Activated naive CD4-positive, alpha-beta T cell treated with anti-CD3 and anti-CD28 coated beads, Interleukin-2, amount 10 ng/mL, durations not matched to agents 7 days and 5 days (primary cell): Measurements from ENCODE around the gene DNLZ.
A peak's percentile ranks its signal among the peaks of the same experiment; 100 is the strongest.
"Not testable (repeated sequence)": the region's sequence is repeated elsewhere in the genome, so short reads cannot be mapped to it uniquely, and the experiment has no call there.

Experiments used
- CTCF ChIA-PET: fragments of 350-600 bp; sonication (Branson Sonifier 250); formaldehyde crosslinking; loops from one replicate; lab custom pipeline; 2021; ENCODE audit warnings: antibody characterized with exemption; lab: Charles Lee
- DNase-seq: peaks from one replicate; pipeline ENCODE4 v3.0.0-alpha.2; 2020
- H3K27ac Mint-ChIP-seq: one replicate; pipeline ENCODE4 v1.8.0; 2021; ENCODE audit warnings: mild to moderate bottlenecking, moderate library complexity, mixed read lengths
- H3K27me3 Mint-ChIP-seq: one replicate; pipeline ENCODE4 v1.8.0; 2021; ENCODE audit warnings: mild to moderate bottlenecking, mixed read lengths
- H3K36me3 Mint-ChIP-seq: one replicate; pipeline ENCODE4 v1.8.0; 2021; ENCODE audit warnings: mixed read lengths
- H3K4me1 Mint-ChIP-seq: one replicate; pipeline ENCODE4 v1.8.0; 2021; ENCODE audit warnings: mixed read lengths
- H3K4me3 Mint-ChIP-seq: one replicate; pipeline ENCODE4 v1.8.0; 2021; ENCODE audit warnings: mild to moderate bottlenecking, moderate library complexity, mixed read lengths
- H3K9me3 Mint-ChIP-seq: one replicate; pipeline ENCODE4 v1.8.0; 2021; ENCODE audit warnings: mixed read lengths

Gene DNLZ

DNA sequence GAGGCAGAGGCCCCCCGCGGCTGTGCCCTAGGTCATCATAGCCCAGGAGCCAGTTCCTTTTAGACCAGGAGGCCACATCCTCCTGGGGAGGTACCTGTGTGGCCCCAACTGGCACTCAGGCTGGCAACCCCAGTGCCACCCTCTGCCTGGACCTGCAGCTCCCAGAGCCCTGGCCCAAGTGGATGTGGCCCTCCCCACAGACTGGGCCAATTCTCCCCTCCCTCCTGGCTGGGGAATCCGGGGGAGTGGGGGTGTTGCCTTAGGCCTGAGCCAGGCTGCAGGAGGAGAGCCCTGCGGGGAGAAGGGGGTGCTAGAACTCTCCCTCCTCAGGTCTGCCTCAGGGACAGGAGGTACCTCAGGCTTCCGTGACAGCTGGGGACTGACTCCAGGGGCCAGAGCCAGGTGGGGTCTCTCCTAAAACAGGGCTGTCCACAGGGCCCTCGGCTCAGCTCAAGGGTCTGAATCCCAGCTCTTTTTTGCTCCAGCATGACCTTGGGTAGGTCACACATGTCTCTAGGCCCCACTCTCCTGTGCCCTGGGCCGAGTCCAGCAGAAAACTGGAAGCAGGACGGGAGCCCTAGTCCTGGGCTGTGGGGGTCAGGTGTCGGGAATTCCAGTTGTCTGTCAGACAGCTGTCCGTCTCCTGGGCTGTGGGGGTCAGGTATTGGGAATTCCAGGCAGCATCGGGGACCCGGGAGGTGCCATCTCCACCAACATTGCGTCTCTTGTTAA, 9.6 kb downstream of the DNLZ start:
- DNase-seq = no peak
- Mint-ChIP-seq H3K27ac (no peak overlapping the region), H3K27me3 (no peaks in the 10 kb centered on the region), H3K9me3 (no peaks in the 10 kb centered on the region), H3K4me3 (no peak overlapping the region), H3K36me3 (no peaks in the 10 kb centered on the region), H3K4me1 (no peaks in the 10 kb centered on the region)
- CTCF ChIA-PET = interaction anchor here (1.6 kb wide), 1 partner anchor 10 kb away, joined by 5 read pairs; the partner anchor contains the start of gene DNLZ

DNA sequence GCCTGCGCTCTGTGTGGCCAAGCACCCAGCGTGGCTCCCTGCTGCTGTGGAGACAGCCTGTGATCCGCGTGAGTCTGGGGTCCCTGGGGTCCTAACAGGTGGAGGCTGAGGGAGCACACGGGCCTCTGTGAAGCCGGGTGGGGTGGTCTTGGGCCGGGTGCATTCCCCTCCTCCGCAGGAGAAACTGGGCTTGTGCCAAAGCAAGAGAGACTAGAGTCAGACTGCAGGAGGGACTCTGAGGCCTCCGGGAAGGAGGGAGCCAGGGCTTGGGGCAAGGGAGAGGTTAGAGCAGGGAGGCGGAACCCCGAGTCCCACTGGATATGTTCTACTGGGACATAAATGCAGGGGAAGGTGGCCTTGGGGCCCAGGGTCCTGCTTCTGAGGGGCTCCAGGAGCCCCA, 10.5 kb downstream of the DNLZ start:
- no peaks in the 10 kb centered on the region for H3K9me3 Mint-ChIP-seq
- CTCF ChIA-PET = no interaction called here
- H3K27me3 Mint-ChIP-seq = no peaks in the 10 kb centered on the region
- H3K4me1 Mint-ChIP-seq = no peaks in the 10 kb centered on the region
- no peaks in the 10 kb centered on the region for H3K36me3 Mint-ChIP-seq
- DNase-seq = no peak
- H3K4me3 Mint-ChIP-seq = no peak overlapping the region
- no peak overlapping the region for H3K27ac Mint-ChIP-seq

DNA sequence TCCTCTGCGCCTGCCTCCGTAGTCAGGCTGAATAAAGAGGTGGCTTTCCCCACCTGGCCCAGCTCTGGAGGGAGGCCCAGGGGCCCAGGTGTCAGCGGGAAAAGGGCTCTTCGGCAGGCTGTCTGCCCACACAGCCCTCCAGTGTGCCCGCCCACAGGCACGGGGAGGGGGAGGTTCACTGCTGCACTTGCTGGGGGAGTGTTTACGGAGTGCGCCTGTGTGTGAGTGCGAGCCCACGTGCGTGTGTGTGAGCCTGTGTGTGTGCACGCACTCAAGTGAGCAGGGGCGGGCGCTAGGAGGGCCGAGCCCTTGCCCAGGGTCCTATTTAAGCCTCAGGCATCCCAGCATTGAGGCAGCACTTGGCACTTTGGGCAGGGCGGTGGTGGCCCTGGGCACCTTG, 10.9 kb downstream of the DNLZ start:
- H3K4me3 Mint-ChIP-seq = no peak overlapping the region
- H3K27me3 Mint-ChIP-seq = no peaks in the 10 kb centered on the region
- CTCF ChIA-PET = no interaction called here
- H3K27ac Mint-ChIP-seq = no peak overlapping the region
- H3K9me3 Mint-ChIP-seq = no peaks in the 10 kb centered on the region
- H3K4me1 Mint-ChIP-seq = no peaks in the 10 kb centered on the region
- no peak for DNase-seq
- H3K36me3 Mint-ChIP-seq = no peaks in the 10 kb centered on the region

DNA sequence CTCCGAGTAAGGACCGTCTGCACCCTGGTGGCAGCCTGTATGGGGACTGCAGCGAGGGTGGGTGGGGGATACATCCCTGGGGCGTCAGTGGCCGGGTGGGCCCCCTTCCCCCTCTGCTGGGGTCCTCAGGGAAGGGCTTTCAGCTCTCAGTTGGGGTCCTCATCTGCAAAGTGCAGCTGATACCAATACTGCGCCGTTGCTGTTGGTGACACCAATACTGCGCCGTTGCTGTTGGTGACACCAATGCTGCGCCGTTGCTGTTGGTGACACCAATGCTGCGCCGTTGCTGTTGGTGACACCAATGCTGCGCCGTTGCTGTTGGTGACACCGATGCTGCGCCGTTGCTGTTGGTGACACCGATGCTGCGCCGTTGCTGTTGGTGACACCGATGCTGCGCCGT, 11.7 kb downstream of the DNLZ start:
- peak overlapping the region; percentile 44 for H3K4me3 Mint-ChIP-seq
- H3K27me3 Mint-ChIP-seq = not testable (repeated sequence)

DNA sequence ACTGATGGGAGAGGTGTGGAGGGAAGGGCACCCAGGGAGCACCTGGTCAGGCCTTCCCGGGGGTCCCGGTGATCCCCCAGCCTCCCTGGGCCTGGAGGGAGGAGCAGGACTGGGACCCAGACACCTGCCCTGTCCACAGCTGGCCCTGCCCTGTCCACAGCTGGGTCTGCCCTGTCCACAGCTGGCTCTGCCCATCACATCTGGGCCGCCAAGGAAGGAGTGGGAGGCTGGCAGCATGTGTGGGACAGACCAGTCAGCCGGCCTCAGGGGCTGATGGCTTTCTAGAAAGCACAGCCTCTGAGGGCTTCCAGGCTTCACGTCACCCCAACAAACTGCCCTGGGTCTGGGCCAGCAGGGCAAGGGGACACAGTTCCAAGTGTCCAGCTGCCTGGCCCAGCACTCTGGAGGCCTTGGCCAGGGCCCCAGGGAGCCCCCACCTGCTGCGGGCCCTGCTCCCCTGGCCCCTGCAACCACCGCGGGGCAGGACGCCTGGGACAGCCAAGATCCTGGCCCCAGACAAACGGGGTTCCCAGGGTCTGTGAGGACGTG, 12.2 kb downstream of the DNLZ start:
- no peaks in the 10 kb centered on the region for H3K4me1 Mint-ChIP-seq
- no peak overlapping the region for H3K4me3 Mint-ChIP-seq
- H3K27ac Mint-ChIP-seq = no peak overlapping the region
- H3K36me3 Mint-ChIP-seq = no peaks in the 10 kb centered on the region
- DNase-seq = no peak
- CTCF ChIA-PET = no interaction called here
- no peaks in the 10 kb centered on the region for H3K27me3 Mint-ChIP-seq
- H3K9me3 Mint-ChIP-seq = no peaks in the 10 kb centered on the region

More for the DNA sequence above, 11.7 kb downstream of the DNLZ start:
- H3K9me3 Mint-ChIP-seq, CTCF ChIA-PET, H3K36me3 Mint-ChIP-seq, H3K4me1 Mint-ChIP-seq, H3K27ac Mint-ChIP-seq: not testable (repeated sequence)
- DNase-seq = peak; percentile 43

DNA sequence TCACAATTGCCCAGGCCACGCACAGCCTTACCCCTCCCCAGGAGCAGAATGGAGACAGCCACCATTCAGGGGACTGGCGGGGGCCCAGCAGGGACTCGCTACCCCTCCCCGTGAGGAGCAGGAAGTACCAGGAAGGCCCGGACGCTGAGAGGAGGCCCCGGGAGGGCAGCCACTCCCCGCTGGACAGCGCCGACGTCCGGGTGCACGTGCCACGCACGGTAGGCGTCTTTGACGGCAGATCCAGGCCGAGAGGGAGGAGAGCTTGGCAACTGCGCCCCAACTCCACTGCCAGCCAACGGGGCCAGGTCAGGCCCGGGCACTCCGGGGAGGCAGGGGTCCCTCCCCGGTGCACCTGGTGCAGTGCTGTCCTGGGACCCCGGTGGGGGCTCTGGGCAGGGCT, 14.0 kb downstream of the DNLZ start:
- Mint-ChIP-seq H3K27me3 (no peaks in the 10 kb centered on the region), H3K9me3 (no peaks in the 10 kb centered on the region), H3K36me3 (no peaks in the 10 kb centered on the region), H3K4me1 (no peaks in the 10 kb centered on the region), H3K27ac (no peak overlapping the region), H3K4me3 (no peak overlapping the region)
- CTCF ChIA-PET = no interaction called here
- DNase-seq = no peak

DNA sequence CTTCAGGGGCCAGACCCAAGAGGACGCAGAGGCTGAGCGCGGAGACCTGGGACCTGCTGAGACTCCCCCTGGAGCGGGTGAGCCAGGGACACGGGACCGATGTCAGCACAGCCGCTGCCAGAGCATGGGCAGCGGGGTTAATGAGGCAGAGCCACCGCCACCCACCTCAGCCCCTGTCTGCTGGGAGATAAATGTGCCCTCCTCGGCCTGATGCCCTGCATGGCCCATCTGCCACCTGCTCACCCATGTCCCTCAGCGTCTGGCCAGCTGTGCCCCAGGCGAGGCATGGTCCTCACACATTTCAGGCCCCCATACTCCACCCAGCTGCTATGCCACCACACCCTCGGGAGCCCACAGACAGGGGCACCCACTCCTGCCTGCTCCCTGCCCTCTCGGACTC, 14.9 kb downstream of the DNLZ start:
- H3K4me1 Mint-ChIP-seq = no peaks in the 10 kb centered on the region
- DNase-seq = no peak
- H3K27me3 Mint-ChIP-seq = no peaks in the 10 kb centered on the region
- H3K36me3 Mint-ChIP-seq = no peaks in the 10 kb centered on the region
- H3K27ac Mint-ChIP-seq = no peak overlapping the region
- CTCF ChIA-PET = no interaction called here
- H3K4me3 Mint-ChIP-seq = no peak overlapping the region
- no peaks in the 10 kb centered on the region for H3K9me3 Mint-ChIP-seq

DNA sequence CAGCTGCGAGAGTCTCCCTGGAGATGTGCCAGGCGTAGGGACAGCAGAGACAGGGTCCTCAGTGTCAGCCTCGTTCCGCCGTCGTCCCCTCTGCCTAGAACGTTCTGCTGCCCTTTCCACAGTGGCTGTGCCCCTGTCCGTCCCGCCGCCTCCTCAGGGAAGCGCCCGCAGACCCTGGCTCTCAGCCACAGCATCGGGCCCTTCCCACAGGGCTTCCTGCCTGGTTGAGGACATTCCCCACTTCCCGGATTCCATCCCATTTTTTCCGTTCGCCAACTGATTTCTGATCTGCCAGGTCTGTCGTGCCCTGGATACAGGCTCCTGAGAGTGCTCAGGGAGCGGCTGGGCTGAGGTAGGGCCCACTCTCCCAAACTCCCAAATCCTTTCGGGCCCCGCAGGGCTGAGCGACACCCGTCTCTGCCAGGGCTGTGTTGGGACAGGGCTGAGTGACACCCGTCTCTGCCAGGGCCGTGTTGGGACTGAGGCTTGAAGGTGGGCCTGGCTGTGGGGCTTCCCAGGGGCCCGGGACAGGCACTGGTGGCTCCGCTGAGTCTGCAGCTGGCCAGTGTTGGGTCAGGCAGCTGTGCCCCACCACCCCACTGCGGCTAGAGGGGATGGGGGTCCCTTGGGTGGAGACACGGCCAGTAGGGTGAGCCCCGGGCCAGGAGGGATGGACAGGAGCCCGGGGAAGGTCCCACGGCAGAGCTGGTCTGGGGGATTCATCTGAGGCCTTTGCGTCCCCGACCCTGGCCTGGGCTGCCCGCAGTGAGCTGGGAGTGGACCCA, 15.9 kb downstream of the DNLZ start:
- Mint-ChIP-seq H3K36me3 (no peaks in the 10 kb centered on the region), H3K4me3 (no peak overlapping the region), H3K9me3 (no peaks in the 10 kb centered on the region), H3K27me3 (no peaks in the 10 kb centered on the region), H3K27ac (no peak overlapping the region), H3K4me1 (peaks cover 2% of the 10 kb centered on the region)
- DNase-seq = no peak
- CTCF ChIA-PET = no interaction called here

DNA sequence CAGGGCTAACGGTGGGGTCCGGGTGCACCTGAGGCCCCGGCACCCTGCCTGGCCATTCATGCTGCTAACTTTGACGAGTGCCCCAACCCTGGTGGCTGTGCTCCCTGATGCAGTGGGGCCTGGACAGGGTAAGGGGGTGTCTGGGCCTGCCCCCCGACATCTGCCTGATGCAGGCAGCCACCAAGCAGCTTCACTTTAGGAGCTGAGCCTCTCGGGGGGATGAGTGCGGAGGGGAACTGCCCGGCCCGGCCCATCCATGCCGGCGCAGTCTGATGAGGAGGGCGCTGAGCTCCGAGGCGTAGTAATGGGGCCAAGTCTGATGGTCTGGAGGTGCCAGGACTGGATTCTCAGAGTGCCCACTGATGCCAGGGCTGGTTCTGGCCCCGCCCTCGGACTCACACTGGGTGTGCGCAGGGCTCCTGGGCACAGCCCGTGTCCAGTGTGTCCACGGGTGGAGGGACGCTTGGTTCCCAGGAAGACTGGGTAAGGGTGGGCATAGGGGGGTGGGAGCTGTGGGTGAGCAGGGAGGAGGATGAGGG, 16.5 kb downstream of the DNLZ start:
- no peaks in the 10 kb centered on the region for H3K9me3 Mint-ChIP-seq
- H3K27me3 Mint-ChIP-seq = no peaks in the 10 kb centered on the region
- H3K4me1 Mint-ChIP-seq = peaks cover 2% of the 10 kb centered on the region
- CTCF ChIA-PET = no interaction called here
- H3K36me3 Mint-ChIP-seq = no peaks in the 10 kb centered on the region
- H3K27ac Mint-ChIP-seq = no peak overlapping the region
- DNase-seq = no peak
- no peak overlapping the region for H3K4me3 Mint-ChIP-seq

DNA sequence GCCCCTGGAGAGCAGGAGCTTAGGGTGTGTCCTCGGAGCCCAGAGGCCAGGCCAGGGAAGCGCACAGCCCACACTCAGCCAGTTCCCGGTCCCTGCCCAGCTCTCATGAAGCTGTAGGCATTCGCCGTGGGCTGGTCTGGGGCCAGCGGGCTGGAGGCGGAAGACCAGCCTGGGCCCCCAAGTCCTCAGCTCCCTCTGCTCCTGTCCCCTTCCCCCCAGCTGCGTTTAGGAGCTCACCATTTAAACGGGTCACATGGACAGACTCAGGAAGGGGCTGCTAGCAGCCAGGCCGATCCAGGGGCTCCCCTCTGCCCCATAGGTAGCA, 17.4 kb downstream of the DNLZ start:
- Mint-ChIP-seq H3K9me3 (no peaks in the 10 kb centered on the region), H3K4me1 (peaks cover 2% of the 10 kb centered on the region), H3K36me3 (no peaks in the 10 kb centered on the region), H3K4me3 (no peak overlapping the region), H3K27me3 (no peaks in the 10 kb centered on the region), H3K27ac (no peak overlapping the region)
- no peak for DNase-seq
- CTCF ChIA-PET = no interaction called here

DNA sequence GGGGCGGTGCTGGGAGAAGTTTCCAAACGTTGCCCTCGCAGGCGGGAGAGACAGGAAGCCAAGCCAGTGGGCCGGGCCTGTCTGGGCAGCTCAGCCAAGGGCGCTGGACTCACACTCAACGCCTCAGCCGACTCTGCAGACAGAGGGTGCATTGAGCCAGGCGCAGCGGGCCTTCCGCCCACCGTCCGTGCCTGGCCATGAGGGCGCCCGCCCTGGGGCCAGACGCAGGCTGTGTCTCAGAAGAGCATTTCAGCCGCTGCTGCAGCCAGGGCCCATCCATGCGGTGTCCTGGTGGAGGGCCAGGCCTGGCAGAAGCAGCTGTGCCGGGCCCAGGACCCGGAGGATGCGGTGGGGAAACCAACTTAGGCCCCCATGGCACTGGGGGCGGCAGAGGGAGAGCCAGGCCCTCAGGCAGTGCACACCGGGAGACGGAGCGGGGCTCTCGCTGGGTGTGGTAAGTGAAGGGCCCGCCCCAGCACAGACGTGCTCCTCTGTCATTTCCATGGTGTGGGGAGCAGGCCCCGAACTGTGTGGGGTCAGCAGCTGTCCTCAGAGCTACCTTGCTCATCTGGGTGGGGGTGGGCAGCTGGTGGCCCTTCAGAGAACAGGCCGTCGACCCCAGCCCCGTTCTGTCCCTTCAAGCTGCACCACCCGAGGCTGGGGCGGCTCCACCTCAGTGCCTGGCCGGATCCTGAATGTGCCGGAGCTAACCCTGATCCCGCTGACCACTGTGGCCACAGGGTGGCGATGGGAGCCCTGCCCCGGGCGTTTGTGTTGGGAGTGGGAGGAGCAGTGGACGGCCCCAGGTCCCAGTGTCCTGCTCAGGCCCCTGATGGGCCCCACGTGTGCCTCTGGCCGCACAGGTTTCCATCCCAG, 18.0 kb downstream of the DNLZ start:
- Mint-ChIP-seq H3K27me3 (no peaks in the 10 kb centered on the region), H3K4me3 (no peak overlapping the region), H3K9me3 (no peaks in the 10 kb centered on the region), H3K4me1 (peaks cover 2% of the 10 kb centered on the region), H3K27ac (no peak overlapping the region), H3K36me3 (no peaks in the 10 kb centered on the region)
- CTCF ChIA-PET = no interaction called here
- DNase-seq = no peak

DNA sequence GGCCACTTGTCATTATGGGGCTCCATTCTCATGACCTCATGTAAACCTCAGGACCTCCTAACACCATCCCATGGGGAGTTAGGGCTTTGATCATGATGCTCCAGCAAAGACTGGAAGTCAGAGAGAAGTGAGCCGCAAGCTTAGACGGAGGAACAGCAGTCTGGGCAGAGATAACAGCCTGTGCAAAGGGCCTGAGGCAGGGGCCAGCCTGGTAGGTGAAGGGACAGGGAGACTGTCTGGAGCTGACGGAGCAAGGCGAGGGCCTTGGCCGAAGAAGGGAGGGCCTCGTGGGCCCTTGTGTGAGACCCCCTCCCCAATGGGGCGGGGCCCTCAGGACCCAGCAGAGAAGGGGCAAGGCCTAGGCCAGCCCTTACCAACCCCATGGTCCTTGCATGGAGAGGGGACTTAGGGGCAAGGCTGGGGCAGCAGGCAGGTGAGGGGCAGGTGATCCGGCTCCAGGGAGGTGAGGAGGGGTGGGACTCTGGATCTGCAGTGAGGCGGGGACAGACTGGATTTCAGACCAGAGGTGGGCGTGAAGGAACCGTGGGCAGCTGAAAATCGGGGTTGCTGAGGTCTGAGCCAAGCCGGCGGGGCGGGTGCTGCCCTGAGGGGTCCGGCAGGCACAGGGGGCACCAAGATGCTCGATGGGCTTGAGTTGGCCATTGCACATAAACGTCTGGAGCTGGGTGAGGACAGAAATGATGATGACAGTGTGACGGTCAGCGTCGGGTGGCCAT, 18.8 kb downstream of the DNLZ start:
- no peaks in the 10 kb centered on the region for H3K27me3 Mint-ChIP-seq
- no peaks in the 10 kb centered on the region for H3K9me3 Mint-ChIP-seq
- H3K36me3 Mint-ChIP-seq = no peaks in the 10 kb centered on the region
- peaks cover 2% of the 10 kb centered on the region for H3K4me1 Mint-ChIP-seq
- no peak overlapping the region for H3K27ac Mint-ChIP-seq
- CTCF ChIA-PET = no interaction called here
- no peak for DNase-seq
- H3K4me3 Mint-ChIP-seq = no peak overlapping the region

DNA sequence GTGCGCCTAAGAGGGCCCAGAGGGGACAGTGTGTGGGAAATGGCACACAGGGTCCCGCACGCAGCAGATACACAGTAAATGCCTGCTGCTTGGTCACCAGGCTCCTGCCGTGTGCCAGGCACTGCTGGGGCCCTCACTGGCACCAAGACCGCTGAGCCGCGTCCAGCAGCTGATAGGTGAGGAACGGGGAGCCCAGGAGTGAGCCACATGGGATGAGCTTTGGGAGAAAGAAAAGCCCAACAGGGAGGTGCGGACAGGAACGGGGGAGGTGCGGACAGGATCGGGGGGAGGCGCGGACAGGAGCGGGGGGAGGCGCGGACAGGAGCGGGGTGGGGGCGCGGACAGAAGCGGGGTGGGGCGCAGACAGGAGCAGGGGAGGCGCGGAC, 19.7 kb downstream of the DNLZ start:
- Mint-ChIP-seq H3K4me3 (no peak overlapping the region), H3K27ac (no peak overlapping the region), H3K36me3 (no peaks in the 10 kb centered on the region), H3K27me3 (no peaks in the 10 kb centered on the region), H3K4me1 (peaks cover 2% of the 10 kb centered on the region), H3K9me3 (no peaks in the 10 kb centered on the region)
- CTCF ChIA-PET = no interaction called here
- no peak for DNase-seq
